Stomach smooth muscle (tissue), 2 donors: ENCODE measurements around the gene ACTN1.
A peak's percentile ranks its signal among the peaks of the same experiment; 100 is the strongest.
"Not testable (repeated sequence)": the region's sequence is repeated elsewhere in the genome, so short reads cannot be mapped to it uniquely, and the experiment has no call there.

Experiments used
- H3K27ac ChIP-seq: one replicate; pipeline ENCODE4 v1.7.0; 2013; ENCODE audit warnings: mild to moderate bottlenecking, low read length, inconsistent platforms
- H3K27me3 ChIP-seq, 2 donors: one replicate each; pipeline ENCODE4 v1.7.0; 2013; ENCODE audit warnings: low read length in 2 of 2; ENCODE audit not compliant: insufficient read depth in 2 of 2, control insufficient read depth in 1 of 2
- H3K36me3 ChIP-seq, 2 donors: one replicate each; pipeline ENCODE4 v1.7.0; 2013; ENCODE audit warnings: low read length in 2 of 2; ENCODE audit not compliant: control insufficient read depth in 2 of 2, insufficient read depth in 2 of 2
- H3K4me1 ChIP-seq: one replicate; pipeline ENCODE4 v1.7.0; 2013; ENCODE audit warnings: low read length; ENCODE audit not compliant: control insufficient read depth, insufficient read depth
- H3K4me3 ChIP-seq, 2 donors: one replicate each; pipeline ENCODE4 v1.7.0; 2013; ENCODE audit warnings: low read length in 2 of 2
- H3K9ac ChIP-seq, 2 donors: one replicate each; pipeline ENCODE4 v1.7.0; 2013; ENCODE audit warnings: low read length in 2 of 2, mild to moderate bottlenecking in 1 of 2
- H3K9me3 ChIP-seq, 2 donors: one replicate each; pipeline ENCODE4 v1.7.0; 2013; ENCODE audit warnings: low read length in 2 of 2; ENCODE audit not compliant: control insufficient read depth in 2 of 2
- donor health status: healthy.
- donor health status: Pancreatic carcinoma.

The ACTN1 gene

GRCh38 chr14:68976160-68977067 lies 2.7 kb downstream of the ACTN1 start:
- H3K27ac ChIP-seq = peak overlapping the region; percentile 100
- H3K4me3 ChIP-seq = peak overlapping the region; percentile 77 to 96
- peak overlapping the region; percentile 99 to 100 for H3K9ac ChIP-seq
- no peaks in the 10 kb centered on the region for H3K9me3 ChIP-seq
- no peaks in the 10 kb centered on the region for H3K27me3 ChIP-seq
- H3K36me3 ChIP-seq = peaks cover 23 to 41% of the 10 kb centered on the region in 2 donors
- H3K4me1 ChIP-seq = peaks cover 67% of the 10 kb centered on the region

GRCh38 chr14:68975667-68976066 lies 3.4 kb downstream of the ACTN1 start:
- H3K4me1 ChIP-seq = peaks cover 70% of the 10 kb centered on the region
- peak overlapping the region; percentile 99 to 100 for H3K9ac ChIP-seq
- H3K9me3 ChIP-seq = no peaks in the 10 kb centered on the region
- H3K27me3 ChIP-seq = no peaks in the 10 kb centered on the region
- H3K27ac ChIP-seq = peak overlapping the region; percentile 100
- H3K4me3 ChIP-seq = peak overlapping the region; percentile 77 to 96
- H3K36me3 ChIP-seq = peaks cover 23 to 48% of the 10 kb centered on the region in 2 donors

DNA sequence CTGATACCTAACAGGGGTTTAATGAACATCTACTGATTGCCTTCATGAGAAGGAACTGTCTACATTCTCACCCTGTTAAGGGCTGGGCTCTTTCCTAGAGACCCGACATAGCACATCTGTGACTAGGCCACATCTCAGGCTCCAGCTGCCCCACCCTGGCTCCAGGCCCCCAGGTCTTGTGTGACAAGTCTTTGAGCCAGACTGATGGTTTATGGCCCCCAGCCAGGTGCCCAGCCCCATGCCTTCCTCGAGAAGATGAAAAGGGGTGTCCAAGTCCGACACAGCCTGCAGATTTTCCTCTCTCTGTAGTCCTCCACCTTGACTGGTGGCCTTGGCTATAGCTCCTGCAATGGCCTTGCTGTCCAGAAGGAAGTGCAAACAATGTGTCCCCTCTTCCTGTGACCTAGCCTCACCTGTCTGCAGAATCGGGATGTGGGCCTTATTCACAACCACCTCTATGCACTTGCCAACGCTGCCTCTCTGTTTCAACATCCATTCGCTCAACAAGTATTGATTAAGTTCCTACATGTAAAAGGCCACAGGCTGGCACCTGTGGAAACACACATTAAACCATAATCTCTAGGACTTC lies 4.2 kb downstream of the ACTN1 start:
- Histone ChIP-seq H3K4me3 (peak overlapping the region; percentile 77 to 96), H3K36me3 (peaks cover 23 to 48% of the 10 kb centered on the region in 2 donors), H3K27me3 (no peaks in the 10 kb centered on the region), H3K27ac (peak overlapping the region; percentile 100), H3K9me3 (no peaks in the 10 kb centered on the region), H3K4me1 (peaks cover 75% of the 10 kb centered on the region), H3K9ac (peak overlapping the region; percentile 99 to 100)

DNA sequence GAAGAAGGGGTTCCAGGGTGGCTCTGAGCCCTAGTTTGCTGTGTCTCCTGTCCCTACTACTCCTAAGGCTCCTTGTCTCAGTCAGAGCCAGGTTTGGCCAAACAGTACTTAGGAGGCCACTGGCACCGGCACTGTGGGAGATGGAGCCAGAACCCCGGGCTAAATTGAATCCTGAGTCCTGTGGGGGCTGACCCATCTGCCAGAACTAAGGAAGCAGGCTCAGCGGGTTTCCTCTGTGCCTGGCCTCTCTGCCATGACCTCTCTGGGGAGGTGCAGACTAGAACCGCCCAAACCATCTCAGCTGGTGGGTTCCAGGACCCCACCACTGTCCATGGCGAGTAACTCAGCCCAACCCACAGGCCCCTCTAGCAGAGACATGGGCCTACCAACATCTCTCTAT lies 5.5 kb downstream of the ACTN1 start:
- Histone ChIP-seq H3K36me3 (peaks cover 23 to 48% of the 10 kb centered on the region in 2 donors), H3K9ac (peak overlapping the region; percentile 42 to 100), H3K4me3 (peak overlapping the region; percentile 52 to 56), H3K4me1 (peaks cover 86% of the 10 kb centered on the region), H3K27me3 (no peaks in the 10 kb centered on the region), H3K9me3 (no peaks in the 10 kb centered on the region), H3K27ac (peak overlapping the region; percentile 76)

DNA sequence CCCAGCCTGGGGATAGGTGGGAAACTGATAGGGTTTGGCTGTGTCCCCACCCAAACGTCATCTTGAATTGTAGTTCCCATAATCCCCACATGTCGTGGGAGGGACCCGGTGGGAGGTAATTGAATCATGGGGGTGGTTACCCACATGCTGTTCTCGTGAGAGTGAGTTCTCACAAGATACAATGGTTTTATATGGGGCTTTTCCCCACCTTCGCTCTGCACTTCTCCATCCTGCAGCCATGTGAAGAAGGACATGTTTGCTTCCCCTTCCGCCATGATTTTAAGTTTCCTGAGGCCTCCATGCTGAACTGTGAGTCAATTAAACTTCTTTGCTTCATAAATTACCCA lies 5.9 kb downstream of the ACTN1 start:
- Histone ChIP-seq H3K27ac (peak overlapping the region; percentile 76), H3K4me1 (peaks cover 90% of the 10 kb centered on the region), H3K4me3 (peak overlapping the region; percentile 52 to 56), H3K9ac (peak overlapping the region in 1 of 2 donors; percentile 100), H3K36me3 (peaks cover 23 to 48% of the 10 kb centered on the region in 2 donors)
- not testable (repeated sequence) for H3K27me3 ChIP-seq, H3K9me3 ChIP-seq

DNA sequence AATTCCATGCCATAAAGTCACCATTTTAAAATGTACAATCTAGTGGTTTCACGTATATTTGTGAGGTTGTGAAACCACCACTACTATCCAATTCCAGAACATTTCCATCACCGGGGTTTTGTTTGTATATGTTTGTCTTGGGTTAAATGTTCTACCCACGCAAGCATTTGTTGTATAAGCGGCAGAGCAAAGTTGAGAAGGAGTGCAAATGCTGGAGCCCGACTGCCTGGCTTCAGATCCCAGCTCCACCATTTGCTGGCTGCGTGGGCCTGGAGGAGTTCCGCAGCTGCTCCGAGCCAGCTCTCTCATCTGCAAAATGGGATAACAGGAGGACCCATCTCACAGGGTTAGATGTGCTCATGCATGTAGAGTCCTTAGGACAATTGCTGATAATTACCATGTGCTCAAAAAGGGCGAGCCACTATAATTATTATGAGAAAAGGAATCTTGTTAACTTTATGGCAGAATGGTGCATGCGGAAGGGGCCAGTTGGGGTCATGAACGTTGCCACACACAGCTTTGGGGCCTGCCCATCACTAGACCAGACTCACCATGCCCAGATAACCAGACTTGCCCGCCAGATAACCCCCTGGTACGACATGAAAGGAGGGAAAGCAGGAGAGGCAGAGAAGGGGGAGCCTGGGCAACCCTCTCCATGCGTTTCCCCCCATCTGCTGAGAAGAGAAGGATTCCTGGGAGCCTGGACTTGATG lies 6.4 kb downstream of the ACTN1 start:
- Histone ChIP-seq H3K4me3 (peak overlapping the region; percentile 52 to 56), H3K27me3 (no peaks in the 10 kb centered on the region), H3K36me3 (peaks cover 23 to 48% of the 10 kb centered on the region in 2 donors), H3K27ac (peak overlapping the region; percentile 76), H3K4me1 (peaks cover 96% of the 10 kb centered on the region), H3K9me3 (no peaks in the 10 kb centered on the region), H3K9ac (peak overlapping the region; percentile 29 to 100)

GRCh38 chr14:68971411-68972035 lies 7.6 kb downstream of the ACTN1 start:
- peaks cover 100% of the 10 kb centered on the region for H3K4me1 ChIP-seq
- H3K36me3 ChIP-seq = peaks cover 25 to 43% of the 10 kb centered on the region in 2 donors
- no peaks in the 10 kb centered on the region for H3K9me3 ChIP-seq
- H3K9ac ChIP-seq = peak overlapping the region; percentile 55 to 100
- H3K27me3 ChIP-seq = no peaks in the 10 kb centered on the region
- H3K27ac ChIP-seq = peak overlapping the region; percentile 76
- peak overlapping the region; percentile 57 to 60 for H3K4me3 ChIP-seq

GRCh38 chr14:68970736-68971135 lies 8.4 kb downstream of the ACTN1 start:
- H3K9ac ChIP-seq = peak overlapping the region; percentile 30 to 100
- no peaks in the 10 kb centered on the region for H3K27me3 ChIP-seq
- H3K4me1 ChIP-seq = peaks cover 100% of the 10 kb centered on the region
- peak overlapping the region; percentile 57 to 60 for H3K4me3 ChIP-seq
- no peaks in the 10 kb centered on the region for H3K9me3 ChIP-seq
- H3K36me3 ChIP-seq = peaks cover 25 to 38% of the 10 kb centered on the region in 2 donors
- peak overlapping the region; percentile 76 for H3K27ac ChIP-seq

DNA sequence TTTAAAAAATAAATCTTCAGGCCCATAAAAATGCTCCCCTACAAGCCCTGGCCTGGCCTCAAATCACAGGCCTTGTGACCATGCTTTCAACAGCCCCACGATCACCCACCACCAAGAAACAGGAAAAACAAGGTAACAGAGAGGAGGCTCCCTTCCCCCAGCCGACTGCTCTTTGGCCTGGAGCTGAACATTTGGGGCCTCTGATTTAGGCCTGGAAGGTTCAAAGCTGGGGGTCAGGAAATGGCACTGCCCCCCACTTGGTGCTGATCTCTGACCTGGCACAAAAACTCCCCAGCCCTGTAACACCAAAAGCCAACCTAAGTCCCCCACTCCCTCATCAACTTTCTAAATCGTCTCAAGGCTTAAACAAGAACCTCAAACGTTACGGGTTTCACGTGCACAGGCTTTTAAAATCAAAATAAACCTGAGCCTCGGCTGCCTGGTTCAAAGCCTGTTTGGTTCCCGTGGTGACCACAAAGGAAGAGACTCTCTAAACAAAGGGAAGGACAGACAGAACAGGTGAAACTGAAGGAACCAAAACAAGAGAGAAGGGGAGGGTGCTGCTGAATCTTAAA lies 9.0 kb downstream of the ACTN1 start:
- Histone ChIP-seq H3K9ac (peak overlapping the region; percentile 30 to 100), H3K4me3 (peak overlapping the region; percentile 57 to 60), H3K27ac (peak overlapping the region; percentile 76), H3K9me3 (no peaks in the 10 kb centered on the region), H3K36me3 (peaks cover 28 to 33% of the 10 kb centered on the region in 2 donors), H3K4me1 (peaks cover 100% of the 10 kb centered on the region), H3K27me3 (no peaks in the 10 kb centered on the region)
